LNCaP clone FGC (cell line): ENCODE results near the gene HIBADH.

Source experiments
- DNase-seq: peaks from one replicate; pipeline ENCODE4 v3.0.0-alpha.2; 2011; ENCODE audit warnings: low read depth
- H3K4me3 ChIP-seq: 2 replicates; pipeline ENCODE4 v1.5.1; 2011; ENCODE audit warnings: mild to moderate bottlenecking, low read depth, low read length, control low read depth
- CTCF ChIP-seq: IDR thresholded peaks from 2 replicates; pipeline ENCODE4 v1.5.1; 2012; ENCODE audit warnings: mild to moderate bottlenecking; ENCODE audit not compliant: control insufficient read depth, insufficient read depth; ENCODE audit errors: extremely low read depth

HIBADH gene

GRCh38 chr7:27689591-27690164 is 27.0 kb upstream of the HIBADH start:
- no peak for DNase-seq
- peak; percentile 65 for TF ChIP-seq CTCF
- no peak overlapping the region for H3K4me3 ChIP-seq

- no peak for TF ChIP-seq CTCF
- DNase-seq: no peak
- H3K4me3 ChIP-seq: no peak overlapping the region
Observed at GRCh38 chr7:27689150-27689549, 26.5 kb upstream of the HIBADH start.

GRCh38 chr7:27688646-27689045 is 26.0 kb upstream of the HIBADH start:
- TF ChIP-seq CTCF: no peak
- no peak overlapping the region for H3K4me3 ChIP-seq
- no peak for DNase-seq

- no peak for DNase-seq
- no peak overlapping the region for H3K4me3 ChIP-seq
- TF ChIP-seq CTCF: no peak
Observed at GRCh38 chr7:27688056-27688455, 25.4 kb upstream of the HIBADH start.

- no peak for TF ChIP-seq CTCF
- no peak for DNase-seq
- no peak overlapping the region for H3K4me3 ChIP-seq
Observed at GRCh38 chr7:27686315-27686714, 23.6 kb upstream of the HIBADH start.

- DNase-seq: no peak
- TF ChIP-seq CTCF: no peak
- H3K4me3 ChIP-seq: no peak overlapping the region
Observed at GRCh38 chr7:27685893-27686292, 23.2 kb upstream of the HIBADH start.

GRCh38 chr7:27685209-27685608 is 22.5 kb upstream of the HIBADH start:
- DNase-seq: no peak
- TF ChIP-seq CTCF: no peak
- H3K4me3 ChIP-seq: no peak overlapping the region
